A549 treated with DMSO at 1 μM for 4 hours (cell line): Measurements from ENCODE around the gene BRK1. TPM values are rescaled to one million over a fixed set of nuclear protein-coding genes. Genes with fewer than 3 reads are reported as not detected.

Source experiments
- total RNA-seq: library from RNA; stranded (reverse); fragments of 200-300 nt; extraction: Qiagen RNA extraction; gene quantifications from 5 replicates; pipeline ENCODE4 v1.2.3, GENCODE V29; 2022; ENCODE audit warnings: low read depth

BRK1 gene
- 169 to 184 TPM (median 179 TPM) in 5 replicates for total RNA-seq

GRCh38 chr3:10115326-10116137 lies at the start of gene BRK1:
BRK1 (plus strand) TSS chr3:10115675; CDS start chr3:10115702, 27 bp downstream.

GRCh38 chr3:10108091-10108490 lies 7.4 kb upstream of the BRK1 start, which contains the start of gene FANCD2OS:
FANCD2OS (minus strand) TSS chr3:10108255; CDS start chr3:10104774, 3,481 bp downstream.

DNA sequence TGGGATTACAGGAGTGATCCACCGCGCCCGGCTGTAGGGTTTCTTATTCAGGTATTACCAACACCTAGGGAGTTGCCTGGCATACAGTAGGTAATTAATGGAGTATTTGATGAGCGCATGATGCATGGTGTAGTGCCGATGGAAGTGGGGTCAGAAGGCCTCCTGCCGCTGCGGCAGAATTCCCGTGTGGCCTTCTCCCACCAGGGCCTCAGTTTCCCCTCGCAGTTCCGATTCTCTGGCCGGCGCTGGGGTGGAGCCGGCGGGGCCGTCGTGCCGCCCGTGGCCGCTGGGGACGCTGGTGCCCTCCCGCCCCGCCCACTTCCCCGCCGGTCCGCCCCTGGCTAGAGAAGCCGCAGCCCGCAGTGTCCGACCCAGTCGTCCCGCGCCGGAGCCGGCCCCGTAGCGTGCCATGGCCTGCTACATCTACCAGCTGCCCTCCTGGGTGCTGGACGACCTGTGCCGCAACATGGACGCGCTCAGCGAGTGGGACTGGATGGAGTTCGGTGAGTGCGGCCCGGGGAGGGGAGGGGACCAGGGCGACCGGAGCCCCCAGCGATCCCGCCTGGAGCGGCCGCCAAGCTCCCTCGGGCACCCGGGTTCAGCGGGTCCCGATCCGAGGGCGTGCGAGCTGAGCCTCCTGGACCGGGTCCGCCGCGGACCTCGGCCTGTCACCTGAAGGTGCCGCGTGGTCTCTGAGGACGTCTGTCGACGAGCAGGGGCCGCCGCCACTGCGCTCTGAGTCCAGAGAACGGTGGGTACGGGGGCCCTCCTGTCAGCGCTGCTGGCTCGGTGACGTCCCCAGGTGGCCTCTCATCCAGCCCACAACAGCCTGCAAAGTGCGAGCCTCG lies 49.3 kb downstream of the BRK1 start, which contains the start of gene IRAK2:
TSS of gene IRAK2 (plus strand) at position 374 of the 848 bp plus-strand sequence. CDS start at position 410, 36 bp downstream.

Other genes with a start within 250 kb of the BRK1 start
- gene CIDEC, start 235.4 kb upstream of the BRK1 start, total RNA-seq, result 1.8 to 2.8 TPM (median 2.1 TPM) in 5 replicates
- 52.1 to 69.3 TPM (median 64.3 TPM) in 5 replicates for gene JAGN1, start 225.1 kb upstream of the BRK1 start, total RNA-seq
- gene IL17RE, start 212.8 kb upstream of the BRK1 start, total RNA-seq, result 0.76 to 1.1 TPM (median 0.95 TPM) in 5 replicates
- 13.6 to 15.7 TPM (median 15.2 TPM) in 5 replicates for gene IL17RC, start 198.6 kb upstream of the BRK1 start, total RNA-seq
- gene CRELD1, start 181.8 kb upstream of the BRK1 start, total RNA-seq, result 8.3 to 11.4 TPM (median 11.0 TPM) in 5 replicates
- gene PRRT3, start 163.3 kb upstream of the BRK1 start, total RNA-seq, result 1.0 to 1.5 TPM (median 1.4 TPM) in 5 replicates
- gene EMC3, start 128.8 kb upstream of the BRK1 start, total RNA-seq, result 120 to 154 TPM (median 128 TPM) in 5 replicates
- gene FANCD2, start 89.2 kb upstream of the BRK1 start, total RNA-seq, result 16.2 to 21.1 TPM (median 20.9 TPM) in 5 replicates
- not detected in 5 replicates for gene FANCD2OS, start 7.4 kb upstream of the BRK1 start, total RNA-seq
- 29.6 to 40.2 TPM (median 35.0 TPM) in 5 replicates for gene VHL, start 26.1 kb downstream of the BRK1 start, total RNA-seq
- 21.0 to 30.9 TPM (median 25.8 TPM) in 5 replicates for gene IRAK2, start 49.2 kb downstream of the BRK1 start, total RNA-seq
- gene TATDN2, start 132.8 kb downstream of the BRK1 start, total RNA-seq, result 36.0 to 41.5 TPM (median 38.5 TPM) in 5 replicates
- 0.45 TPM in 1 of 5 replicates, not detected in the others for gene GHRL, start 177.3 kb downstream of the BRK1 start, total RNA-seq
- gene SEC13, start 205.4 kb downstream of the BRK1 start, total RNA-seq, result 199 to 219 TPM (median 208 TPM) in 5 replicates